Dermis blood vessel endothelial cell (primary cell): ENCODE data around the gene KCNK17. TPM values are rescaled to one million over a fixed set of nuclear protein-coding genes. Genes with fewer than 3 reads are reported as not detected.
A peak's percentile ranks its signal among the peaks of the same experiment; 100 is the strongest.

Source experiments
- DNase-seq: peaks from one replicate; pipeline ENCODE4 v3.0.0; 2010
- total RNA-seq: library from RNA; depleted of rRNA; stranded (reverse); fragments of >200 nt; gene quantifications from 2 replicates; pipeline ENCODE4 v1.2.3, GENCODE V29; 2014

KCNK17 gene
- not detected in 2 replicates for total RNA-seq

- DNase-seq: no peak
Measured at GRCh38 chr6:39314273-39314795, at the start of gene KCNK17. Gene KCNK17 (minus strand): TSS chr6:39314419. CDS start chr6:39314320, 99 bp downstream.

GRCh38 chr6:39363280-39363679 lies 49.1 kb upstream of the KCNK17 start:
- no peak for DNase-seq

GRCh38 chr6:39362487-39362865 lies 48.3 kb upstream of the KCNK17 start:
- peak; percentile 4 for DNase-seq

GRCh38 chr6:39361657-39362486 lies 47.7 kb upstream of the KCNK17 start:
- peak; percentile 79 for DNase-seq

GRCh38 chr6:39360378-39360777 lies 46.2 kb upstream of the KCNK17 start:
- no peak for DNase-seq

GRCh38 chr6:39357998-39358686 lies 43.9 kb upstream of the KCNK17 start:
- peak; percentile 86 for DNase-seq

GRCh38 chr6:39353698-39354315 lies 39.6 kb upstream of the KCNK17 start:
- DNase-seq: no peak

- DNase-seq: no peak
Measured at GRCh38 chr6:39350723-39351505, 36.7 kb upstream of the KCNK17 start.

GRCh38 chr6:39348740-39349139 lies 34.5 kb upstream of the KCNK17 start:
- DNase-seq: no peak

- peak; percentile 79 for DNase-seq
Measured at GRCh38 chr6:39347906-39348585, 33.8 kb upstream of the KCNK17 start.

GRCh38 chr6:39347206-39347605 lies 33.0 kb upstream of the KCNK17 start:
- DNase-seq: no peak

GRCh38 chr6:39344821-39345280 lies 30.6 kb upstream of the KCNK17 start:
- DNase-seq: peak; percentile 19

GRCh38 chr6:39343396-39343870 lies 29.2 kb upstream of the KCNK17 start:
- DNase-seq: no peak

- DNase-seq: no peak
Measured at GRCh38 chr6:39342692-39343395, 28.6 kb upstream of the KCNK17 start.

- no peak for DNase-seq
Measured at GRCh38 chr6:39341937-39342336, 27.7 kb upstream of the KCNK17 start.

GRCh38 chr6:39341352-39341751 lies 27.1 kb upstream of the KCNK17 start:
- DNase-seq: no peak

GRCh38 chr6:39339868-39340550 lies 25.8 kb upstream of the KCNK17 start:
- DNase-seq: no peak

GRCh38 chr6:39339096-39339867 lies 25.1 kb upstream of the KCNK17 start:
- DNase-seq: no peak

- DNase-seq: no peak
Measured at GRCh38 chr6:39338397-39338796, 24.2 kb upstream of the KCNK17 start.
